OCI-LY7 (cell line): ENCODE results near the gene PRSS38.

ENCODE experiments used
- EZH2phosphoT487 ChIP-seq: fragments of 200-600 bp; sonication (generic); IDR thresholded peaks from 2 replicates; pipeline ENCODE4 v1.6.1; 2018; ENCODE audit warnings: low read depth, borderline replicate concordance, mild to moderate bottlenecking, mixed run types, antibody characterized with exemption, low read length, moderate library complexity, mixed read lengths
- TF ChIP-seq, protein P1 (sequence below): fragments of 200-600 bp; sonication (generic); conservative IDR thresholded peaks from 2 replicates; pipeline ENCODE4 v1.5.1; 2014; ENCODE audit warnings: mild to moderate bottlenecking, antibody characterized with exemption, low read length, moderate library complexity, mixed read lengths

- TF ChIP-seq, protein P1, sequence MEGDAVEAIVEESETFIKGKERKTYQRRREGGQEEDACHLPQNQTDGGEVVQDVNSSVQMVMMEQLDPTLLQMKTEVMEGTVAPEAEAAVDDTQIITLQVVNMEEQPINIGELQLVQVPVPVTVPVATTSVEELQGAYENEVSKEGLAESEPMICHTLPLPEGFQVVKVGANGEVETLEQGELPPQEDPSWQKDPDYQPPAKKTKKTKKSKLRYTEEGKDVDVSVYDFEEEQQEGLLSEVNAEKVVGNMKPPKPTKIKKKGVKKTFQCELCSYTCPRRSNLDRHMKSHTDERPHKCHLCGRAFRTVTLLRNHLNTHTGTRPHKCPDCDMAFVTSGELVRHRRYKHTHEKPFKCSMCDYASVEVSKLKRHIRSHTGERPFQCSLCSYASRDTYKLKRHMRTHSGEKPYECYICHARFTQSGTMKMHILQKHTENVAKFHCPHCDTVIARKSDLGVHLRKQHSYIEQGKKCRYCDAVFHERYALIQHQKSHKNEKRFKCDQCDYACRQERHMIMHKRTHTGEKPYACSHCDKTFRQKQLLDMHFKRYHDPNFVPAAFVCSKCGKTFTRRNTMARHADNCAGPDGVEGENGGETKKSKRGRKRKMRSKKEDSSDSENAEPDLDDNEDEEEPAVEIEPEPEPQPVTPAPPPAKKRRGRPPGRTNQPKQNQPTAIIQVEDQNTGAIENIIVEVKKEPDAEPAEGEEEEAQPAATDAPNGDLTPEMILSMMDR: no peak
- no peak for TF ChIP-seq EZH2phosphoT487
Observed at GRCh38 chr1:227769047-227769935, 46.2 kb upstream of the PRSS38 start.
